ENCODE measurements around the gene ZNF429. TPM values are rescaled to one million over a fixed set of nuclear protein-coding genes. Genes with fewer than 3 reads are reported as not detected.

Gene ZNF429
- 27.2 and 30.3 TPM in 2 replicates for total RNA-seq
- polyA plus RNA-seq, result 53.9 and 54.0 TPM in 2 replicates

DNA sequence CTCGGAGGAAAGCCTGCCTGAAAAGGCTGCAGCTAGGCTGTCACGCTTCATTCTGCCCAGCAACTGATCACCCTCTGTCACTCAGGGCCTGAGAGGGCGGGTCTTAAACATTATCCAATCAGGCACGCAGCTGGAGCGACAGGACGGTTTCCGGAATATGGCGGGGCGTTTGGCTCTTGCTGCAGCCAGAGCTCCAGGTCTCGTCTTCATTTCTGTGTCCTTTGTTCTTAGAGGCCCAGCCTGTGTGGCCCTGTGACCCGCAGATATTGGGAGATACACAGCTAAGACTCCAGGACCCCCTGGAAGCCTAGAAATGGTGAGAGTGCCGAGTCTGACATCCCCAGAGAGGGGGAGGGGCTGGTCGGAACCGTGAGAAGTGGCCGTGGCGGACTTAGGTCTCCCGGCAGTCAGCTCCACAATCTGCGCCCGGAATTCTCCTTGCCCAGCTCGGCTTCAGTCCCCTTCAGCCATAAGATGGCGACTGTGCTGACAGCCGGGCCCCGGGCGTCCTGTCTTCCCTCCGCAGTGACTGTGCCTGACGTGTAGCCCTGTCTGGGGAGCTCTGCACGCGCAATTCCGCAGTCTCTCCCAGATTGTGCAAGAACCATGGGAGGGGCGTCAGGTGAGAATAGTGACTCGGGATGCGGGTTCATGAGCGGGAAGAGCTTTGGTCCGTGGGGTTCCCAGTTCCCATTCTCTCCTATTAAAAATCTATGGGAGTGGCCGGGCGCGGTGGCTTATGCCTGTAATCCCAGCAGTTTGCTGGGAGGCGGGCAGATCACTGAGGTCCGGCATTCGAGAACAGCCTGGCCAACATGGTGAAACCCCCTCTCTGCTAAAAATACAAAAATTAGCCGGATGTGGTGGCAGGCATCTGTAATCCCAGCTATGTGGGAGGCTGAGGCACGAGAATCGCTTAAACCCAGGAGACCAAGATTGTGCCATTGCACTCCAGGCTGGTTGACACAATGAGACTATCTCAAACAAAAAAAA lies at the start of gene ZNF429:
TSS of gene ZNF429 (plus strand) at position 144 of the 993 bp plus-strand sequence. CDS start at position 314, 170 bp downstream.
- TF ChIP-seq, protein P1, sequence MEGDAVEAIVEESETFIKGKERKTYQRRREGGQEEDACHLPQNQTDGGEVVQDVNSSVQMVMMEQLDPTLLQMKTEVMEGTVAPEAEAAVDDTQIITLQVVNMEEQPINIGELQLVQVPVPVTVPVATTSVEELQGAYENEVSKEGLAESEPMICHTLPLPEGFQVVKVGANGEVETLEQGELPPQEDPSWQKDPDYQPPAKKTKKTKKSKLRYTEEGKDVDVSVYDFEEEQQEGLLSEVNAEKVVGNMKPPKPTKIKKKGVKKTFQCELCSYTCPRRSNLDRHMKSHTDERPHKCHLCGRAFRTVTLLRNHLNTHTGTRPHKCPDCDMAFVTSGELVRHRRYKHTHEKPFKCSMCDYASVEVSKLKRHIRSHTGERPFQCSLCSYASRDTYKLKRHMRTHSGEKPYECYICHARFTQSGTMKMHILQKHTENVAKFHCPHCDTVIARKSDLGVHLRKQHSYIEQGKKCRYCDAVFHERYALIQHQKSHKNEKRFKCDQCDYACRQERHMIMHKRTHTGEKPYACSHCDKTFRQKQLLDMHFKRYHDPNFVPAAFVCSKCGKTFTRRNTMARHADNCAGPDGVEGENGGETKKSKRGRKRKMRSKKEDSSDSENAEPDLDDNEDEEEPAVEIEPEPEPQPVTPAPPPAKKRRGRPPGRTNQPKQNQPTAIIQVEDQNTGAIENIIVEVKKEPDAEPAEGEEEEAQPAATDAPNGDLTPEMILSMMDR (IDR thresholded peaks at IDR 0.05; ENCODE audit: low read depth, low read length), result no peak
- no peaks in the 10 kb centered on the region for H3K36me3 ChIP-seq
- DNase-seq (ENCODE audit: low read depth in 1 of 2, low spot score in 1 of 2), result peak; percentile 95 to 98
- H3K27me3 ChIP-seq, result no peaks in the 10 kb centered on the region
- H3K4me3 ChIP-seq, result peak within 1 kb of the TSS; percentile 68
- peaks cover 4% of the 10 kb centered on the region for H3K4me1 ChIP-seq (ENCODE audit: low read depth)
- H3K9me3 ChIP-seq (ENCODE audit: low read depth), result no peaks in the 10 kb centered on the region
- H3K27ac ChIP-seq, result peak within 1 kb of the TSS; percentile 96

DNA sequence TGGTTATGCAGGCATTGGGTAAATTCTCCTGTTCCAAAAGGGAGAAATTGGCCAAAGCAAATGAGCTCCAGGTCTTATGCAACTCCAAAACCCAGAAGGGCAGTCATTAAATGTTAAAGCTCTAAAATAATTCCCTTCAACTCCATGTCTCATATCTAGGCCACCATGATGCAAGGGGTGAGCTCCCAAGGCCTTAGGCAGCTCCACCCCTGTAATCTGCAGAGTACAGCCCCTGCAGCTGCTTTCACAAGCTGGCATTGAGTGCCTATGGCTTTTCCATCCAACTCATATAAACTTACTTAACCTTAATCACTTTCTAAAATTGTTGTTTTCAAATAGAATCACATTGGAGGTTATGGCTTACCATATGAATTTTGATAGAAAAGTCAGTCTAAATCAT lies 44.7 kb upstream of the ZNF429 start:
- Histone ChIP-seq H3K4me1 (ENCODE audit: low read depth) (no peaks in the 10 kb centered on the region), H3K27me3 (no peaks in the 10 kb centered on the region), H3K27ac (no peak overlapping the region), H3K36me3 (no peaks in the 10 kb centered on the region), H3K9me3 (ENCODE audit: low read depth) (peaks cover 4% of the 10 kb centered on the region), H3K4me3 (no peak overlapping the region)
- no peak for DNase-seq (ENCODE audit: low read depth in 1 of 2, low spot score in 1 of 2)
- TF ChIP-seq, protein P1 (IDR thresholded peaks at IDR 0.05; ENCODE audit: low read depth, low read length), result no peak

DNA sequence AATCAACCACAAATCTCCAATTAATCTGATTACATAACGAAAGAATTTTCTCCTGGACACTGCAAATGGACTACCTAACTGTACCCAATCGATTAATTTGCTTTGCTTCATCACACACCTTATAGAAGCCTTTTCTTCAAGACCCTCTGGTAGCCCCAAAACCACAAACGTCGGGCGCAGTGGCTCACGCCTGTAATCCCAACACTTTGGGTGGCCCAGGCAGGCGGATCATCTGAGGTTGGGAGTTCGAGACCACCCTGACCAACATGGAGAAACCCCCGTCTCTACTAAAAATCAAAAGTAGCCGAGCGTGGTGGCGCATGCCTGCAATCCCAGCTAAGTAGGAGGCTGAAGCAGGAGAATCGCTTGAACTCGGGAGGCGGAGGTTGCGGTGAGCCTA lies 42.9 kb upstream of the ZNF429 start:
- Histone ChIP-seq H3K27ac (no peak overlapping the region), H3K4me3 (peak overlapping the region; percentile 66), H3K9me3 (ENCODE audit: low read depth) (no peaks in the 10 kb centered on the region), H3K4me1 (ENCODE audit: low read depth) (no peaks in the 10 kb centered on the region), H3K36me3 (no peaks in the 10 kb centered on the region), H3K27me3 (no peaks in the 10 kb centered on the region)
- TF ChIP-seq, protein P1 (IDR thresholded peaks at IDR 0.05; ENCODE audit: low read depth, low read length), result no peak
- DNase-seq (ENCODE audit: low read depth in 1 of 2, low spot score in 1 of 2), result no peak

- Histone ChIP-seq H3K27me3 (no peaks in the 10 kb centered on the region), H3K4me1 (ENCODE audit: low read depth) (no peaks in the 10 kb centered on the region), H3K9me3 (ENCODE audit: low read depth) (no peaks in the 10 kb centered on the region), H3K36me3 (no peaks in the 10 kb centered on the region), H3K27ac (peak overlapping the region; percentile 79), H3K4me3 (peak overlapping the region; percentile 66)
- DNase-seq (ENCODE audit: low read depth in 1 of 2, low spot score in 1 of 2), result peak; percentile 48 to 92
- TF ChIP-seq, protein P1 (IDR thresholded peaks at IDR 0.05; ENCODE audit: low read depth, low read length), result no peak
Measured at GRCh38 chr19:21463449-21464105, 41.8 kb upstream of the ZNF429 start.

DNA sequence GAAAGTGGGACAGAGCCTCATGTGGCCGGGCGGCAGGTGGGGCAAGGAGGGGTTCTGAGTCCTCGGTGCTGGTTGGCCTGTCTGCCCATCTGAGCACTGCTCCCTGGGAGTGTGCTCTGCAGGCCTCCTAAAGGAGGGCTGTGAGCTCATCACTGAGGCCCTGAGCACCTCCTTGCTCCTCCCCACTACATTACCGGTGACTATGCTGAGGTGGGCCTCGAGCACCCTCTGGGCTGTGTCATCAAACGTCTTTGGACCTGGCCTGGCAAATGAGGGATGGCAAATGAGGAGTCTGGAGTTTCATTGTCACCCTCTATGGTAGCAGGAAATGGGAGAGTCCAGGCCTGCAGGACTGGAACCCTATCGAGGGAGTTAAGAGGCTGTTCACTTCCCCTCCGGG lies 38.8 kb upstream of the ZNF429 start:
- Histone ChIP-seq H3K9me3 (ENCODE audit: low read depth) (no peaks in the 10 kb centered on the region), H3K36me3 (no peaks in the 10 kb centered on the region), H3K27me3 (no peaks in the 10 kb centered on the region), H3K4me1 (ENCODE audit: low read depth) (no peaks in the 10 kb centered on the region), H3K27ac (no peak overlapping the region), H3K4me3 (no peak overlapping the region)
- TF ChIP-seq, protein P1 (IDR thresholded peaks at IDR 0.05; ENCODE audit: low read depth, low read length), result no peak
- no peak for DNase-seq (ENCODE audit: low read depth in 1 of 2, low spot score in 1 of 2)
